Measurements from ENCODE around the gene PIK3AP1. TPM values are rescaled to one million over a fixed set of nuclear protein-coding genes. Genes with fewer than 3 reads are reported as not detected.

Gene PIK3AP1
- total RNA-seq, 1 experiment from 2014 or later = 131 TPM

Small RNA genes within 50 kb of the gene (small RNA-seq; reads per million reads assigned to genes)
- gene RNA5SP324 (not detected), gene RNU6-1274P (0.12 reads per million)

Other genes starting within 250 kb of the PIK3AP1 start
- gene TLL2, start 206.6 kb downstream of the PIK3AP1 start, total RNA-seq (2014; rRNA removed; shearing (Covaris generic); ENCODE audit: low replicate concordance) = not detected in 2 replicates
- 17.9 and 32.5 TPM in 2 replicates for gene TM9SF3, start 133.5 kb downstream of the PIK3AP1 start, total RNA-seq (2014; rRNA removed; shearing (Covaris generic); ENCODE audit: low replicate concordance)
- gene LCOR, start 111.8 kb upstream of the PIK3AP1 start, total RNA-seq (2014; rRNA removed; shearing (Covaris generic); ENCODE audit: low replicate concordance) = 13.1 and 24.3 TPM in 2 replicates